Measurements from ENCODE around the gene MEDAG.

Gene MEDAG

GRCh38 chr13:30873499-30873898 lies 32.6 kb upstream of the MEDAG start:
- no peak for DNase-seq

- no peak for DNase-seq
Observed at GRCh38 chr13:30874111-30874510, 32.0 kb upstream of the MEDAG start.

DNA sequence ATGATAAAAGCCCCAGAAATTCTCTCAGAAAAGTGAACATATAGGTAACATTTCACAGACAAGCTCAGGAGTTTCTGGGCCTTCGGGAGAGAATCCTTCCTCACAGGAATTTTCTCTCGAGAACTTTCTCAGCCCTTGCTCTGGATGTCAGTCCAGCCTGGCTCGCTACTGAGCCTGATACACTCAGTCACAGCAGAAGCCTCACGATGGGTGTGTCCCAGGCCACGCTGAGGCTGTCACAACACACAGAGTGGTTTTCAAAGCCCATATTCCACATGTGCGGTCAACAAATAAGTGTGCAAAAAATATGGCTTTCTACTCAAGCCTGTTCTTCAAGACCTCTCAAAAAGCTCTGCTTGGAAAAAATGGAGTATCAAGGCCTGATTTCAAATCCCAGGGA lies 31.5 kb upstream of the MEDAG start:
- DNase-seq, result no peak

- no peak for DNase-seq
Observed at GRCh38 chr13:30877335-30877734, 28.7 kb upstream of the MEDAG start.

GRCh38 chr13:30880151-30880855 lies 25.8 kb upstream of the MEDAG start:
- no peak for DNase-seq

GRCh38 chr13:30880856-30881155 lies 25.3 kb upstream of the MEDAG start:
- DNase-seq, result no peak

DNA sequence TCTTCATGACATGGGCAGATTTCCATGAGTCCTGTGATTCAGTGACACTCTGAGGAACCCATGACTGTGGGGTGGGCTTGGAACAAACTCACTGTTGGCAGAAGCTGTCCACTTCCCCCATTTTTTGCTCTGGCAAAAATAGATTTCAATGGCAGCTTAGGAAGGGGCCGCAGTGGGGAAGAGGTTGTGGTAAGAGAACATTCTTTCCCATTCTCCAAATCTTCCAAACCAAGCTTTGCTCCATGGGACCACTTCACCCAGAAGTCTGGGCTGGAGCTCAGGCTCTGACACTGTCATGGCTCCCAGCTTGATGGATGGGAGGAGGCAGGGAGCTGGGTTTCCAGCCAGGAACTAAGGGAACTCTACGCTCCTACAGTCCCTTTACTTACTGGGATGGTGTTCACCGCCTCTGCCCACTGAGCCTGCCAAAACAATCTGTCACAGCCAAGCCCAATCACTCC lies 24.9 kb upstream of the MEDAG start:
- DNase-seq, result no peak

GRCh38 chr13:30882026-30882850 lies 23.8 kb upstream of the MEDAG start:
- no peak for DNase-seq

DNA sequence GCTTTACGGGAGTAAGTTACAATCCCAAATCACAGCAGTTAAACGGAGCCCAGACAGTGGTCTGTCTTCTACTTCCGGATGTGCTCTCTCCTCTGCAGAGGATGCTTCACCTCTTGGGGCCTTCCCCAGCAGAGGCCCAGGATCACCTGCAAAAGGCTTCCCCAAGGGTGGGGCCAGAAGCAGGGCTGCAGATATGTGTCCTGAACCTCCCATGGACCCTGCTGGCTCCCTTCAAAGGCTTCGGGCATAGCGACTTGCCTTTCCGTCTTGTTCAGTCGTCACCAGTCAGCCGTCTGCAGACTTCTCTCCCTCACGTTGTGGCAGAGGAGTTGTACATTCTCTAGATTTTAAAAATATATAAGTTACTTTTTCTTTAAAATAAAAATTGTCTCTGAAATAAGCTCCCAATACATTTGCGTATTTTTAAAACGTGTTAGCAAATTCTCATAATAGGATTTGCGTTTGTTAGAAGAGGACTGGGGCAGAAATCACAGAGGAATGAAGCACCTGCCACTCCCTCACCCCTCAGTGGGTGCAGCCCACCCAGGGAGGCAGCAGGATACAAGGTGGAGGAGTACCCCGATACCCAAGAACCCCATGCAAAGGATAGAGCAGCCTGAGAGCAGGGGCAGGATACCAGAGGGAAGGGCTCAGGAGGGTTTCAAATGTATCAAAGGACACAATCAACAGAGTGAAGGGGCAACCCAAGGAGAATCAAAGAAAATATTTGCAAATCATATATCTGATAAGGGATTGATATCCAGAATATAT lies 22.9 kb upstream of the MEDAG start:
- no peak for DNase-seq

- no peak for DNase-seq
Observed at GRCh38 chr13:30884543-30884942, 21.5 kb upstream of the MEDAG start.

GRCh38 chr13:30889196-30889690 lies 16.8 kb upstream of the MEDAG start:
- DNase-seq, result no peak

DNA sequence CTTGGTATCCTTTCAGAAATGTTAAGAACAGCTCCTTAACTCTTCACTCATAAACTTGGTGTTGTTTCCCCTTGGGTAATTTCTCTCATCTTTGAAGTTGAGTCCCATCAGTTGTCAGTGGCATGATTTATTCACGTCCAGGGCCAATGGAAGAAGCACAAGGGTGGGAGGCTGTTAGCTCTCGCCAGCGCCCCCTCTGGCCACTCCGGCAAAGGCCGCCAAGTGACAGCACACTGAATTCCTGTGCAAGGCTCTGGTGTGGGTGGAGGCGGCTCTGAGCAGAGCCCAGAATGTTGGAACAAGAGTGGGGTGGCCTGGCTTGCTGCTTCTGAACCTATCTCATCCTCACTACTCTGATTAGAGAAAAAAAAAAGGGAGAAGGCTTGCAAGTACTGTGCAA lies 13.1 kb upstream of the MEDAG start:
- DNase-seq, result no peak

DNA sequence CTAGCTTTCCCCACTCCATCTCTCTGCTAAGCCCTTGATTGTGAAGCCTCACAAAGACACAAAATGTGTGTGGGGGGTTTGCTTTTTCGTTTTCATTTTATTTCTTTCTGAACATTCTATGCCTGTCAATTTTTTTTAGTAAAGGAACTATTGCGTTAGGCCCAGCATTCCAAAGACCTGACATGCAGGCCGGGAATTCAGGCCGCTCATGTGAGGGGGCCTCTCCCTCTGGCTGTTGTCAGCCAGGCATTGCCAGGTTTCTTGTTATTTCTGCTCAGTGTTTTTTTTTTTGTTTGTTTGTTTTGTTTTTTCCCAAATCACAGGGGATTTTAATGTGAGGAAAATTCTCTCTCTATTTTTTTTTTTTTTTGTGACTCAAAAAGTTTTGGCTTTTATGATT lies 10.3 kb upstream of the MEDAG start:
- DNase-seq, result no peak

DNA sequence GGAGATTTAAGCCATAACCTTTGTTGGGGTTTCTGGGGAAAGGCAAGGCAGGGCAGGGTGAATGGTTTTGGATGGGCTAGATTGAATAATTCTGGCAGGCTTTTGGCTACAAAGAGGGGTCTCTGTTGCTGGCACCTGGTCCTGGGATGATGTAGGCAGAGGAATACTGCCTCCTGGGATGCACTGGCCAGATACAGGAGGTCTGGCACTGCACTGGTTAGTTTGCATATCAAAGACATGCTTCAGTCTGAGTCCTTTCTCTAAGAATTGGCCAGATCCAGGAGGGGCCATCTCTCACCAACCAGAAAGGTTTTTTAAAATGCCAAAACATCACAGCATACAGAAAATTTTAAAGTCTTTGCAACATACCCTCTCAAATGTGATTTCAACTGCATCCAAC lies 8.0 kb upstream of the MEDAG start:
- no peak for DNase-seq

- DNase-seq, result no peak
Observed at GRCh38 chr13:30898678-30899241, 7.3 kb upstream of the MEDAG start.

DNA sequence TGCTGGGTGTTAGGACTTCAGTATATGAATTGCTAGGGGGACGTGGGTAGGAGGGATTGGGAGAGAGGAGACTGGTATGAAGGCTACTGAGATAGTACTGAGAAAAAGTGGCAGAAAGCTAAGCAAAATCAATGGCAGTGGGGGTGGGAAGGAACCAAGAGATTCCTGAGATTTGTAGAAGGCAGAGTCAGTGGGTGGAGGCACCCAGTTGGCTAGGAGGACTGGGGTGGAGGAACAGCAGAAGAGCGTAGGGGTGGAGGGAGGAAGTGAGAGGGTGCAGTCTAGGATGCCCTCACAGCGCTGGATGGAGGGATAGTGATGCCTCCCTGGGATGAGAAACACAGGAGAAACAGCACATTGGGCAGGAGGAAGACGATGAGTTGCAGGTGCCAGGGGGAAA lies 5.6 kb upstream of the MEDAG start:
- DNase-seq, result no peak

DNA sequence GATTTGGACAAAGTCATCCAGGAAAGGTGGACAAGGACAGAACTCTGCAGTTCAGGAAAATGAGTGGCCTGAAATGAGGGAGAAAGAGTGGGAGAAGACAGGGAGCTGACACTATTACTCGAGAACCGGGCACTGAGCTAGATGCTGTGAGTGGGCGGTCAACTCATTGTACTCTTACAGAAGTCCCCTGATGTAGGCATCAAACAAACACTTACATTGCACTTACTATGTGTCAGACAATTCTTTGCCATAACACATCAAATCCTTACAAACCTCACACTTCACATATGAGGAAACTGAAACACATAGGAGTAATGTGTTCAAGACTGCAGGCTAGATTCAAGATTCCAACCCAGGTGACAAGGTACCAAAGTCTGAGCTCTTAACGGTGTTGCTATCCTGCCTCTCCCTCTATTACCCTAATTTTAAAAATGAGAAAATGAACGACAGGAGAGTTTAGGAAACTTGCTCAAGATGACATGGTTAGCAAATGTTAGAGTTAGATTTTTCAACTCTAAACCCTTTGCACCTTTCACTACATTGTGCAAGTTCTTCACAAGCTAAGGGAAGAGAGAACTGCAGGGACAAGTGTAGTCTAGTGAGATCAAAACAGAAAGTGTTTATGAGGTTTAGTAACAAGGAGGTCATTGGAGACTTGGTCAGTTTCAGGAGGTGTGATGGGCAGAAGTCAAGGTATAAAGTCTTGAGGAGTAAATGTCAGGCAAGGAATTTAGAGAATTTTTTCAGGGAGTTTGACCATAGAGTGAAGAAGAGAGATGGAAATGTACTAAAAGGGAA lies 4.9 kb upstream of the MEDAG start:
- DNase-seq, result no peak

- no peak for DNase-seq
Observed at GRCh38 chr13:30904043-30904442, 2.0 kb upstream of the MEDAG start.

DNA sequence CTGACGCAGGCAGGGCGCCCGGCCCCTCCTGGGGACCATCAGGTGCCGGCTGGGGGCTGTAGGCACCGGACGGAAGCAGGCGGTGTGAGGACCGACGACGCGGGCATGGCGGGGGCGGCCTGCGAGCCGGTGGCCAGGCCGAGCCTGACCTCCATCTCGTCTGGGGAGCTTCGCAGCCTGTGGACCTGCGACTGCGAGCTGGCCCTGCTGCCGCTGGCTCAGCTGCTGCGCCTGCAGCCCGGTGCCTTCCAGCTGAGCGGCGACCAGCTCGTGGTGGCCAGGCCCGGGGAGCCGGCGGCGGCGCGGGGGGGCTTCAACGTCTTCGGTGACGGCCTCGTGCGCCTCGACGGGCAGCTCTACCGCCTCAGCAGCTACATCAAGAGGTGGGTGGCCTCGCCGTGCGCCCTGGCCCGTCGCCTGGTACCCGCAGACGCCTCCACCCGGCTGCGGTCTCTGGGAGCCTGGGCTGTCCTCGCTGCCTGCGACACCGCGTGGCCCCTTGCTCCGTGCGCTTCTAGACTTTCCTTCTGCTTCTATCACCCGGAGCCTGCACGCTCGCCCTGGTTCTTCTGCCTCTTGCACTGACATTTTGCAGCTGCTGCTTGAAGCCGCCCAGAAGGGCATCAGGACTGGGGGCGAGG lies 460 bp downstream of the MEDAG start:
- no peak for DNase-seq

GRCh38 chr13:30907121-30907861 lies 1.2 kb downstream of the MEDAG start:
- DNase-seq, result no peak

DNA sequence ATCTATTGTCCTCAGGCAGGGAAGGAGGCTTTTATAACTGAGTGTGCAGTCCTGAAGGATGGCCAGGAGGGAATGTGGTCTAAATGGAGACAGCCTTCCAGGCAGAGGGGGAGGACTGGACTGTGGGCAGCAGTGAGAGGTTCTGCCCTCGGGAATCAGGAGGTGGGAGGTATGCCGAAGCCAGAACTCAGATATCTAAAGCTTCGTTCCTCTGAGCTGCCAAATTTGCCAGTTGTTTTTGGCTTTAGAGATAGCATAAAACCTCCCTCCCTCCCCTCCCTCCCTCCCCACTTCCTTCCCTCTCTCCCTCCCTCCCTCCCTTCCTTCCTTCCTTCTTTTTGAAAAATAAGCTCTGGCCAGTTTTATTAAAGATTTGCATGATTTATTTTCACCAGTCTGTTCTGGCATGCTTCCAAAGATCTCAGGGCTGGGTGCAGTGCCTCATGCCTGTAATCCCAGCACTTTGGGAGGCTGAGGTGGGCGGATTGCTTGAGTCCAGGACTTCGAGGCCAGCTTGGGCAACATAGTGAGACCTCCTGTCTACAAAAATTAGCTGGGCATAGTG lies 2.4 kb downstream of the MEDAG start:
- no peak for DNase-seq
